Loucy (cell line): Measurements from ENCODE around the gene NUB1.

Experiments used
- H2AFZ ChIP-seq: fragments of 200-600 bp; sonication (generic); 2 replicates; pipeline ENCODE4 v1.6.0; 2016; ENCODE audit warnings: antibody characterized with exemption, mild to moderate bottlenecking, low read length, moderate library complexity
- H3F3A ChIP-seq: fragments of 200-600 bp; 2 replicates; pipeline ENCODE4 v1.6.0; 2016; ENCODE audit warnings: antibody characterized with exemption, low read depth, mild to moderate bottlenecking
- H3K27me3 ChIP-seq: fragments of 200-600 bp; sonication (generic); 2 replicates; pipeline ENCODE4 v1.6.1; 2014; ENCODE audit warnings: low read length, mild to moderate bottlenecking; ENCODE audit not compliant: insufficient read depth, poor library complexity, severe bottlenecking
- H3K36me3 ChIP-seq: fragments of 200-600 bp; sonication (generic); 2 replicates; pipeline ENCODE4 v1.6.1; 2016; ENCODE audit warnings: low read length; ENCODE audit not compliant: insufficient read depth
- H3K4me1 ChIP-seq: fragments of 200-600 bp; sonication (generic); 2 replicates; pipeline ENCODE4 v1.5.1; 2014; ENCODE audit warnings: low read length, mild to moderate bottlenecking; ENCODE audit not compliant: insufficient read depth, poor library complexity, severe bottlenecking
- H3K4me2 ChIP-seq: fragments of 200-600 bp; sonication (generic); 2 replicates; pipeline ENCODE4 v1.6.0; 2014; ENCODE audit warnings: antibody characterized with exemption, low read length, low read depth, mild to moderate bottlenecking; ENCODE audit not compliant: poor library complexity, severe bottlenecking
- H3K4me3 ChIP-seq: fragments of 200-600 bp; sonication (generic); 2 replicates; pipeline ENCODE4 v1.5.1; 2014; ENCODE audit warnings: low read length, mild to moderate bottlenecking, mixed read lengths; ENCODE audit not compliant: poor library complexity, severe bottlenecking
- H3K79me2 ChIP-seq: fragments of 200-600 bp; sonication (generic); 2 replicates; pipeline ENCODE4 v1.6.1; 2014; ENCODE audit warnings: low read length; ENCODE audit not compliant: insufficient read depth
- H3K9ac ChIP-seq: fragments of 200-600 bp; sonication (generic); 2 replicates; pipeline ENCODE4 v1.6.0; 2014; ENCODE audit warnings: mild to moderate bottlenecking, low read depth, low read length, moderate library complexity; ENCODE audit not compliant: poor library complexity, severe bottlenecking
- H3K9me2 ChIP-seq: fragments of 200-600 bp; sonication (generic); replicated peaks from 2 replicates; pipeline ENCODE4 v1.6.1; 2016; ENCODE audit warnings: low read depth, low read length, mixed read lengths
- H3K9me3 ChIP-seq: fragments of 200-600 bp; sonication (generic); 2 replicates; pipeline ENCODE4 v1.6.1; 2014; ENCODE audit warnings: mild to moderate bottlenecking, antibody characterized with exemption, low read length, low read depth; ENCODE audit not compliant: insufficient read depth
- H4K20me1 ChIP-seq: fragments of 200-600 bp; sonication (generic); 2 replicates; pipeline ENCODE4 v1.6.0; 2014; ENCODE audit warnings: antibody characterized with exemption, low read length, mild to moderate bottlenecking; ENCODE audit not compliant: insufficient read depth, poor library complexity, severe bottlenecking
- CTCF ChIP-seq: fragments of 200-600 bp; sonication (generic); conservative IDR thresholded peaks from 2 replicates; pipeline ENCODE4 v1.5.1; 2014; ENCODE audit warnings: mild to moderate bottlenecking, antibody characterized with exemption, low read length
- EZH2phosphoT487 ChIP-seq: fragments of 200-600 bp; IDR thresholded peaks from 2 replicates; pipeline ENCODE4 v1.6.1; 2018; ENCODE audit warnings: antibody characterized with exemption, mild to moderate bottlenecking, moderate library complexity, borderline replicate concordance

Gene NUB1

GRCh38 chr7:151378011-151378410 is 36.4 kb downstream of the NUB1 start:
- no peaks in the 10 kb centered on the region for H3K9me2 ChIP-seq
- peaks cover 49% of the 10 kb centered on the region; the same call in 1 of the 2 replicates for H3K36me3 ChIP-seq
- H3F3A ChIP-seq: no peaks in the 10 kb centered on the region
- no peaks in the 10 kb centered on the region for H4K20me1 ChIP-seq
- TF ChIP-seq CTCF: no peak
- no peak for TF ChIP-seq EZH2phosphoT487
- H2AFZ ChIP-seq: no peak overlapping the region
- H3K27me3 ChIP-seq: no peaks in the 10 kb centered on the region
- H3K79me2 ChIP-seq: no peaks in the 10 kb centered on the region
- H3K9me3 ChIP-seq: no peaks in the 10 kb centered on the region
- no peak overlapping the region for H3K9ac ChIP-seq
- no peaks in the 10 kb centered on the region for H3K4me1 ChIP-seq
- H3K4me2 ChIP-seq: no peak overlapping the region
- no peak overlapping the region for H3K4me3 ChIP-seq

GRCh38 chr7:151378496-151379192 is 37.0 kb downstream of the NUB1 start:
- Histone ChIP-seq H3F3A (no peaks in the 10 kb centered on the region), H3K9me3 (no peaks in the 10 kb centered on the region), H3K9ac (no peak overlapping the region), H3K4me2 (no peak overlapping the region), H3K4me1 (no peaks in the 10 kb centered on the region), H2AFZ (no peak overlapping the region), H3K27me3 (no peaks in the 10 kb centered on the region), H4K20me1 (no peaks in the 10 kb centered on the region), H3K79me2 (no peaks in the 10 kb centered on the region), H3K9me2 (no peaks in the 10 kb centered on the region), H3K36me3 (peaks cover 48% of the 10 kb centered on the region; the same call in 1 of the 2 replicates), H3K4me3 (no peak overlapping the region)
- TF ChIP-seq EZH2phosphoT487 (no peak), CTCF (no peak)

GRCh38 chr7:151379193-151379520 is 37.5 kb downstream of the NUB1 start:
- H2AFZ ChIP-seq: no peak overlapping the region
- no peaks in the 10 kb centered on the region for H4K20me1 ChIP-seq
- H3K36me3 ChIP-seq: peaks cover 43% of the 10 kb centered on the region; the same call in 1 of the 2 replicates
- H3K9me2 ChIP-seq: no peaks in the 10 kb centered on the region
- H3K4me2 ChIP-seq: no peak overlapping the region
- H3K79me2 ChIP-seq: no peaks in the 10 kb centered on the region
- no peaks in the 10 kb centered on the region for H3K9me3 ChIP-seq
- TF ChIP-seq EZH2phosphoT487 (no peak), CTCF (no peak)
- H3K27me3 ChIP-seq: no peaks in the 10 kb centered on the region
- H3K9ac ChIP-seq: no peak overlapping the region
- no peaks in the 10 kb centered on the region for H3K4me1 ChIP-seq
- no peaks in the 10 kb centered on the region for H3F3A ChIP-seq
- no peak overlapping the region for H3K4me3 ChIP-seq
